HEK293T (cell line): ENCODE data around the gene USP34.

ENCODE experiments used
- FOXM1 ChIP-seq: fragments of 450-650 bp; IDR thresholded peaks from 2 replicates; pipeline ENCODE4 v1.6.1; 2017; ENCODE audit warnings: mild to moderate bottlenecking, borderline replicate concordance
- TARDBP ChIP-seq: fragments of 450-650 bp; IDR thresholded peaks from 2 replicates; pipeline ENCODE4 v1.6.1; 2016
- ZNF384 ChIP-seq: fragments of 450-650 bp; IDR thresholded peaks from 2 replicates; pipeline ENCODE4 v1.6.1; 2016

DNA sequence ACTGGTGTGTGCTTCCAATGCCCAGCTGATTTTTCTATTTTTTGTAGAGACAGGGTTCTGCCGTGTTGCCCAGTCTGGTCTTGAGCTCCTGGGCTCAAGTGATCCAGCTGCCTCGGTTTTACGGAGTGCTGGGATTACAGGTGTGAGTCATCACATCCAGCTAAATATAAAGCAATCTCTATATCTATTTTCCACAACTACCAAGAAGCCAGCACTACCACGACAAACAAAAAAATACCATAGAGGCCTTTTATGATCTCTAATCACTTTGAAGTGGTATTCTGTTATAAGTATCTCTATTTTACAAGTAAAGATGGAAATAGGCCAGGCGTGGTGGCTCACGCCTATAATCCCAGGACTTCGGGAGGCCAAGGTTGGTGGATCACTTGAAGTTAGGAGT lies 274.2 kb downstream of the USP34 start:
- TF ChIP-seq TARDBP, result no peak
- no peak for TF ChIP-seq ZNF384
- no peak for TF ChIP-seq FOXM1
